WTC11 (cell line): ENCODE data around the gene TRIM45. TPM values are rescaled to one million over a fixed set of nuclear protein-coding genes. Genes with fewer than 3 reads are reported as not detected.

Experiments used
- ATAC-seq: fragments of 200-7000 bp; cut with Tn5 transposase; 2 replicates; pipeline ENCODE4 v1.10.0; 2021; ENCODE audit warnings: mild to moderate bottlenecking, moderate library complexity
- CTCF ChIA-PET: fragments of 300-600 bp; sonication (Branson Sonifier 250); formaldehyde crosslinking; loops from one replicate; lab custom pipeline; 2021; ENCODE audit warnings: antibody characterized with exemption; lab: Charles Lee
- POLR2A ChIA-PET: fragments of 350-600 bp; sonication (Branson Sonifier 250); formaldehyde crosslinking; loops from one replicate; lab custom pipeline; 2021; ENCODE audit warnings: antibody characterized with exemption; lab: Charles Lee
- DNase-seq: peaks from one replicate; pipeline ENCODE4 v3.0.0; 2021; ENCODE audit warnings: low spot score
- H3K27ac Mint-ChIP-seq: 2 replicates; pipeline ENCODE4 v1.8.0; 2021; ENCODE audit warnings: mixed read lengths
- H3K27me3 Mint-ChIP-seq: 2 replicates; pipeline ENCODE4 v1.8.0; 2021; ENCODE audit warnings: low read depth, mild to moderate bottlenecking, moderate library complexity, mixed read lengths
- H3K36me3 Mint-ChIP-seq: 2 replicates; pipeline ENCODE4 v1.8.0; 2021; ENCODE audit warnings: mixed read lengths
- H3K4me1 Mint-ChIP-seq: 2 replicates; pipeline ENCODE4 v1.8.0; 2022; ENCODE audit warnings: mixed read lengths
- H3K4me3 Mint-ChIP-seq: 2 replicates; pipeline ENCODE4 v1.8.0; 2021; ENCODE audit warnings: mild to moderate bottlenecking, moderate library complexity, mixed read lengths
- H3K9me3 Mint-ChIP-seq: 2 replicates; pipeline ENCODE4 v1.8.0; 2021; ENCODE audit warnings: mixed read lengths
- AFF4 ChIP-seq: sonication (generic); formaldehyde crosslinking; IDR thresholded peaks from 2 replicates; pipeline ENCODE4 v1.8.1; 2023; ENCODE audit warnings: mild to moderate bottlenecking, missing genetic modification reagents, borderline replicate concordance
- ERG ChIP-seq: fragments of 250-450 bp; sonication (Bioruptor Pico); IDR thresholded peaks from 2 replicates; pipeline ENCODE4 v1.8.0; 2021; ENCODE audit warnings: mild to moderate bottlenecking
- IRF2 ChIP-seq: sonication (generic); formaldehyde crosslinking; IDR thresholded peaks from 2 replicates; pipeline ENCODE4 v1.8.0; 2022; ENCODE audit warnings: low read depth, missing genetic modification reagents, borderline replicate concordance
- MAX ChIP-seq: sonication (generic); formaldehyde crosslinking; IDR thresholded peaks from 2 replicates; pipeline ENCODE4 v1.8.0; 2022; ENCODE audit warnings: mild to moderate bottlenecking, missing genetic modification reagents
- MLX ChIP-seq: sonication (generic); formaldehyde crosslinking; IDR thresholded peaks from 2 replicates; pipeline ENCODE4 v1.8.1; 2023; ENCODE audit warnings: mild to moderate bottlenecking, missing genetic modification reagents, moderate library complexity
- MYBL2 ChIP-seq: sonication (generic); formaldehyde crosslinking; IDR thresholded peaks from 2 replicates; pipeline ENCODE4 v1.8.1; 2023; ENCODE audit warnings: mild to moderate bottlenecking, moderate library complexity, missing genetic modification reagents
- SMAD3 ChIP-seq: sonication (generic); formaldehyde crosslinking; IDR thresholded peaks from 2 replicates; pipeline ENCODE4 v1.8.0; 2022; ENCODE audit warnings: missing genetic modification reagents, mild to moderate bottlenecking, borderline replicate concordance
- TEAD1 ChIP-seq: sonication (generic); formaldehyde crosslinking; IDR thresholded peaks from 2 replicates; pipeline ENCODE4 v1.8.0; 2022; ENCODE audit warnings: mild to moderate bottlenecking, missing genetic modification reagents
- TEAD4 ChIP-seq: sonication (generic); formaldehyde crosslinking; IDR thresholded peaks from 2 replicates; pipeline ENCODE4 v1.8.0; 2022; ENCODE audit warnings: mild to moderate bottlenecking, missing genetic modification reagents
- ZMAT4 ChIP-seq: fragments of 250-450 bp; sonication (Bioruptor Pico); IDR thresholded peaks from 2 replicates; pipeline ENCODE4 v1.9.0; 2021; ENCODE audit warnings: mild to moderate bottlenecking
- ZNF512 ChIP-seq: sonication (generic); formaldehyde crosslinking; IDR thresholded peaks from 2 replicates; pipeline ENCODE4 v1.8.1; 2022; ENCODE audit warnings: missing genetic modification reagents, borderline replicate concordance
- ZSCAN18 ChIP-seq: fragments of 250-450 bp; sonication (Bioruptor Pico); IDR thresholded peaks from 2 replicates; pipeline ENCODE4 v2.1.2; 2022; ENCODE audit warnings: mild to moderate bottlenecking, moderate library complexity
- total RNA-seq: library from RNA; stranded (reverse); gene quantifications from 3 replicates; pipeline ENCODE4 v1.2.3, GENCODE V29; 2021

TRIM45 gene
- total RNA-seq, 1 experiment from 2014 or later: 11.8 TPM

GRCh38 chr1:117097443-117097842 is 24.1 kb downstream of the TRIM45 start (continued):
- TF ChIP-seq MYBL2 (CRISPR knock-in tag): no peak

GRCh38 chr1:117096951-117097408 is 24.6 kb downstream of the TRIM45 start:
- Mint-ChIP-seq H3K4me1 (peaks cover 15% of the 10 kb centered on the region), H3K9me3 (no peaks in the 10 kb centered on the region), H3K27ac (0 out of 2 replicates have a peak overlapping the region, but pooled peaks have one; percentile 61), H3K36me3 (peaks cover 83% of the 10 kb centered on the region), H3K4me3 (no peak overlapping the region), H3K27me3 (no peaks in the 10 kb centered on the region)
- POLR2A ChIA-PET: no interaction called here
- CTCF ChIA-PET: no interaction called here
- no peak for DNase-seq
- ATAC-seq: no peak
- TF ChIP-seq IRF2 (CRISPR knock-in tag): no peak
- no peak for TF ChIP-seq ZMAT4 (CRISPR knock-in tag)
- TF ChIP-seq TEAD4: no peak
- no peak for TF ChIP-seq TEAD1 (CRISPR knock-in tag)
- TF ChIP-seq AFF4 (CRISPR knock-in tag): no peak
- TF ChIP-seq ZSCAN18: no peak
- TF ChIP-seq SMAD3 (CRISPR knock-in tag): no peak
- TF ChIP-seq ERG (CRISPR knock-in tag): no peak
- no peak for TF ChIP-seq ZNF512
- TF ChIP-seq MLX (CRISPR knock-in tag): no peak
- TF ChIP-seq MAX (CRISPR knock-in tag): no peak
